Hematopoietic multipotent progenitor cell treated with erythropoietin and hydrocortisone succinate and interleukin-3 and kit ligand, for 4 days (in vitro differentiated cells): Measurements from ENCODE around the gene HS3ST5.
"Not testable (repeated sequence)": the region's sequence is repeated elsewhere in the genome, so short reads cannot be mapped to it uniquely, and the experiment has no call there.

Source experiments
- DNase-seq: peaks from one replicate; pipeline ENCODE4 v3.0.0-alpha.2; 2015

Gene HS3ST5

GRCh38 chr6:114181664-114182063 is 161.2 kb downstream of the HS3ST5 start:
- DNase-seq, result no peak

GRCh38 chr6:114179411-114179810 is 163.4 kb downstream of the HS3ST5 start:
- no peak for DNase-seq

- DNase-seq, result no peak
These were observed 166.1 kb downstream of the HS3ST5 start for GRCh38 chr6:114176726-114177125.

- DNase-seq, result peak; percentile 49
These were observed 170.1 kb downstream of the HS3ST5 start for GRCh38 chr6:114172576-114173260.

- DNase-seq, result no peak
These were observed 171.3 kb downstream of the HS3ST5 start for GRCh38 chr6:114171473-114171872.

GRCh38 chr6:114170958-114171387 is 171.8 kb downstream of the HS3ST5 start:
- DNase-seq, result no peak

- no peak for DNase-seq
These were observed 172.5 kb downstream of the HS3ST5 start for GRCh38 chr6:114170372-114170771.

- no peak for DNase-seq
These were observed 173.1 kb downstream of the HS3ST5 start for GRCh38 chr6:114169763-114170162.

- no peak for DNase-seq
These were observed 174.9 kb downstream of the HS3ST5 start for GRCh38 chr6:114167583-114168576.

- DNase-seq, result no peak
These were observed 178.6 kb downstream of the HS3ST5 start for GRCh38 chr6:114164207-114164606.

- DNase-seq, result no peak
These were observed 180.0 kb downstream of the HS3ST5 start for GRCh38 chr6:114162691-114163347.

- DNase-seq, result no peak
These were observed 181.9 kb downstream of the HS3ST5 start for GRCh38 chr6:114160881-114161280.

GRCh38 chr6:114159727-114160126 is 183.1 kb downstream of the HS3ST5 start:
- DNase-seq, result no peak

GRCh38 chr6:114158838-114159694 is 183.8 kb downstream of the HS3ST5 start:
- DNase-seq, result no peak

- no peak for DNase-seq
These were observed 184.4 kb downstream of the HS3ST5 start for GRCh38 chr6:114158411-114158810.

- DNase-seq, result no peak
These were observed 185.0 kb downstream of the HS3ST5 start for GRCh38 chr6:114157848-114158247.

- DNase-seq, result no peak
These were observed 187.1 kb downstream of the HS3ST5 start for GRCh38 chr6:114155763-114156162.

GRCh38 chr6:114154812-114155211 is 188.0 kb downstream of the HS3ST5 start:
- DNase-seq, result no peak

- no peak for DNase-seq
These were observed 189.4 kb downstream of the HS3ST5 start for GRCh38 chr6:114153448-114153847.

GRCh38 chr6:114151064-114151690 is 191.6 kb downstream of the HS3ST5 start:
- DNase-seq, result no peak

GRCh38 chr6:114149182-114149581 is 193.6 kb downstream of the HS3ST5 start:
- not testable (repeated sequence) for DNase-seq
